Stimulated activated CD4-positive, alpha-beta T cell treated with anti-CD3 and anti-CD28 coated beads, Interleukin-1b, Interleukin-23, amount 100 ng/mL, for 1 hour (primary cell): ENCODE data around the gene DOC2A.

ENCODE experiments used
- DNase-seq, 2 donors: peaks; one replicate each; pipeline ENCODE4 v3.0.0-alpha.2; 2020; ENCODE audit warnings: low read depth in 2 of 2

Gene DOC2A

GRCh38 chr16:30005341-30006094 is 5.3 kb downstream of the DOC2A start:
- DNase-seq, result no peak

- DNase-seq, result no peak
Measured at GRCh38 chr16:30004811-30005242, 6.0 kb downstream of the DOC2A start.

DNA sequence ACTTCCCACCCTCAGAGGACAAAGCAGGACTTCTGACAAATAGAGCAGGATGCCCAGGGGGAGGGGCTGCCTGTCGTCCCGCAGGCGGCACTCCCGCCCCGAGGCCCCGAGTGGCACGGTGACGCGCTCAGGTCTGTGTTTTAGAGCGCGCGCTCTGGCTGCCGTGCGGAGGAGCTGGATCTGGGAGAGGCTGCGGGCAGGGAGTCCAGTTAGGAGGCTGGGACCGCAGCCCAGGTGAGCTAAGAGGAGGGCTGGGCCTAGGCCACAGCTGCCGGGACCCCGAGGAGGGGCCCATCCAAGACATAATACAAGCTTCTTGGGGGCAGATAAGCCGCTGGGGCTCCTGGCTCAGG is 6.4 kb downstream of the DOC2A start:
- DNase-seq, result no peak

DNA sequence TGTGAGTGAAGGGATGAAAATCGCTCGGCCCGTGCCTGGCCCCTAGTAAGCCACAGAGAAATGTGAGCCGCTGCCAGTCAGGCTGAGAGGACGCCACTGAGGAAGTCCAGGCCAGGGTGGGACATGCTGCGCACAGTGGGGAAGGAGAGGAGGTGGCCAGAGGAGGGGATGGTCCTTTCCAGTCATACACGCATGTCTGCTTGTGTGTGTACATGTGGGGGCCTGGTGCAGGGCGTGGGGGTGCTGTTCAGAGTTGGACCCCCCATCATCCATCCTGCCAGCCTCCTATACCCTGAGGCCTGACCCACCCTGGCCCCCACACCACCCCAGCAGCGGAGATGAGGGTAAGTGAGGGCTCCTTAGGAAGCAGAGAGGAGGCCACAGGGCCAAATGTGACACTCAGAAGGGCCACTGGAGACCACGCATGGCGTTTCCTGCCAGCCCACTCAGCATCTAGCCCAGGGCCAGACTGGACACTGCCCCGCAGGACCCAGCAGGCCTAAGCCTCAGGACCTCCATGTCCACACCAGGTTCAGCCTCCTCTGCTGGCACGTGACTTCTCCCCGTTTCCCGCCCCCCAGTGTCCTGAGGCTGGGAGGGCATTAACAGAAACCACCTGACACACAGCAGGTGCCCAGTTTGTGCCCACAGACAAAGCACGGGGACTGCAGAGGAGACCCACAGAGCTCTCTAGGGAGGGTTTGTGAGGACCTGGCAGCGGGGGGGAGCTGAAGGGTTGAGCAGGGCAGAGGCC is 7.0 kb downstream of the DOC2A start:
- no peak for DNase-seq

GRCh38 chr16:30002614-30003346 is 8.0 kb downstream of the DOC2A start:
- DNase-seq, result no peak

DNA sequence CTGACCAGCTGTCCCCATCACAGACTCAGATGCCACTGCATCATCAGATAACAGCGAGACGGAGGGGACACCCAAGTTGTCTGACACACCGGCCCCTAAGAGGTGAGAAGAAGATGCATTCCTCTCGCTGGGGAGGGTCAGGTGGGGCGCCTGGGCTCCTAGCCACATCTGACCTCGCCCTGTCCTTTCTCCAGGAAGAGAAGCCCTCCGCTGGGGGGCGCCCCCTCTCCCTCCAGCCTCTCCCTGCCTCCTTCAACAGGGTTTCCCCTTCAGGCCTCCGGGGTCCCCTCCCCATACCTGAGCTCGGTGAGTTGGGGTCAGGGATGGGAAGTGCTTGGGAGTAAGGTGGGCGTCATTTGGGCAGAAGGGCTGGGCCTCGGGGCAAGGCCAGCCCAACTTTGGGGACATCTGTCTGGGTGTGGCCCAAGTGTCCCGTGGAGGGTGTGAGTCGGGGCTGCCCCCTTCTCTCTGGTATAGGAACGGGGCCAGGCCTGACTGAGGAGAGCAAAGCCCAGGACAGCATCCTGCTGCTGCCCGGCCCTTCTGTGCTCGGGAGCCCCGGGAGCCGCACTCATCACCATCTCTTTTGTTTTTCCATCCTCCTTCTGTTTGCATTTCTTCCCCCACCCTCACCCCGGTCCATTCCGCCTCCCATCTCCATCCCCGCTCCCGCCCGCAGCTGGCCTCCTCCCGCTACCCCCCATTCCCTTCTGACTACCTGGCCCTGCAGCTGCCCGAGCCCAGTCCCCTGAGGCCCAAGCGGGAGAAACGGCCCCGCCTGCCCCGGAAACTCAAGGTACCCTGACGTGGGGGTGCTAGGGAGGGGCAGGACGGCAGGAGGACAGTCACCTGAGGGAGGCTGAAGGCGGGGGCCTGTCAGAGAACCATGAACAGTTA is 9.8 kb downstream of the DOC2A start:
- no peak for DNase-seq

DNA sequence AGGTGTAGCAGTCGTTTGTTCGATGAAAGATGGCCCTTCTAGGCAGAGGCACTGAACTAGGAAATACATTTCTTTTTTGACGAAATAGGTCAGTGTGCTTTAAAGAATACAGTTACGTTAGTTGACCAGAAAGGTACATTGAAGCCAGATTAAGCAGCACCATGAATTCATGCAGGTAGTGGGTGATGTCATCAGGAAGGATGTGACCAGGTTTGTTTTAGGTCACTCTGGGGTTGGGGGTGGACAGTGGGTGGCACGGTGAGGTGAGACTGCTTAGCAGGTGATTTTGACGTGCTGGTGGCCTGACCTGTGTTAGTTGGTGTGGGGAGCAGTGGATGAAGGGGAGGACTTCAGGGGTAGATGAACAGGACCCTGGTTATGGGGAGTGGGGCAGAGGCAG is 11.2 kb downstream of the DOC2A start:
- no peak for DNase-seq

DNA sequence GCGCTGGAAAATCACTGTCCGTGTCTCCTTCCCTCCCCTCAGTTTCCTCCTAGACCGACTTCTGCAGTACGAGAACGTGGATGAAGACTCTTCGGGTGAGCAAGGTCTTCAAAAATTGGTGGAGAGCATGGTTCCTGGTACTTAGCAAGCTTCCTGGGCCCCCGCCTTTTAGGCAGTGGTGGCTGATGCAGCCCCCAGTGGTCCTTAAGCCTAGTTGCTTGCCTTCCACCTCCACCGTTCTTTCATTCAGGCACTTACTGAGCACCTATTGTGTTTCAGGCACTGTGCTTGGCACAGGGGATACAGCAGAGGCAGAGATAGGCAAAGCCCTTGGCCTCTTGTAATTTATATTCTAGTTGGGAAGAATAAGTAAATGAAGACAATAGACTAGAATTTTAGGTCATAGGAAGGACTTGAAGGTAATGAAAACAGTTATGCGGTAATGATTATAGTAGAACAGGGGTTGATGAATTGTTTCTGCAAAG is 14.0 kb downstream of the DOC2A start:
- no peak for DNase-seq

- DNase-seq, result peak; percentile 95 to 99
Measured at GRCh38 chr16:29995911-29996765, 14.7 kb downstream of the DOC2A start, which contains the start of gene INO80E. TSS of gene INO80E (plus strand) at chr16:29996241. CDS start at chr16:29996311, 70 bp downstream.

DNA sequence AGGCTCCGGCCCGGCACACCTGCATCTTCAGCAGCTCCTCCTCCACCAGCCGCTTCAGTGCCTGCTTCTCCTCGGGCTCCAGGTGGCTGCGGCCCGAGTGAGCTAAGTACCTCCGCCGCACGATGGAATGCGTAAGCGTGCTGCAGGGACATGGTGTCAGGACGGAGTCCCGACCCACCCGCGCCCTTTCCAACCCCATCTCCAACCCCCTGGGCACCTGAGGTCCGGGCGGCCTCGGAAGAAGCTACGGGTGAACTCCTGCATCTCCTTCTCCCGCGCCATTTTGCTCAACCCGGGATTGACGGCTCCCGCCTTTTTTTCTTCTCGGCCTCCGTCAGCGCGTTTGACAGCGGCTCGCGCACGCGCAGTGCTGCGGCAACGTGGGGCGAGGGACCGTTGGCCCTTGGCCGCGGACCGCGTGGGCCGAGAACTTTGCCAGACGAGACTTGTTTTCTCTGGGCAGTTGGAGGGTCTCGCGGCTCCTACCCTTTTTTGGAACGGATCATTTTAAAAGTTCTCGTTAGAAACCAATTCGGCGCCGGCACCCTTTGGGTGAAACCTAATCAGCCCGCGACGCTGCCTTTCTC is 15.4 kb downstream of the DOC2A start, which contains the start of gene HIRIP3:
HIRIP3 (minus strand) TSS at position 294 of the 587 bp plus-strand sequence; CDS start at position 282, 12 bp downstream.
- peak; percentile 49 to 70 for DNase-seq

DNA sequence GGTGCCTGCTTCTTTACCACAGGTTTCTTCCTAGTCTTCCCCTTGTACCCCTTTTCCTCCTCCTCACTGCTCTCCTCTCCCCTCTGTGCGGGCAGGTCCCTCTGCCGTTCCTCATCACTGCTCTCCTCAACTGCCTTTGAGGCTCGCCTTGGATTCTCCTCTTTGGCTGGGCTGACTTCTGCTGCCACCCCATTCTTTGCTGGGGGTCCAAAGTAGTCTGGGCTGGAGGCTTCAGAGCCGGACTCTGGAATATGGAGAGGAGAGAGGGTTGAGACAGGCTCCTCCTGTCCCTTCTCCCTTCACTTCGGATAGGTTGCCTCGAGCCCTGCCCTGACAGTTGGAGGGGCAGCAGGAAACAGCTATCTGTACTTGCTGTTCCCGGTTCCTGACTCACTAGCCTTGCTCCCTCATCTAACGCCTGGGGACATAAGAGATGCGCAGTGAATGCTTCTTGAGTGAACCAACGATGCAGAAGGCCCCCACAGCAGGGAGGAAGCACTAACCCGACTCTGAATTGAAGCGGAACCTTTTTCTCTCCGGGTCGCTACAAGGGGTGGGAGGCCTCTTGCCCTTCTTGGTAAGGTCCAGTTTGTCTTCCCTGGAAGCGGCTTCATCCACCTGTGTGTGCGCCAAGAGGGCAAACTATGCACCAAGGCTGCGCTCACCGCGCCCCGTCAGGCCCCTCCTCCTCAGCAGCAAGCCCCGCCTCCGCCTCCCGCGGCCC is 16.1 kb downstream of the DOC2A start:
- peak in 1 of 2 donors; percentile 51 for DNase-seq

GRCh38 chr16:29993903-29994599 is 16.8 kb downstream of the DOC2A start:
- no peak for DNase-seq

DNA sequence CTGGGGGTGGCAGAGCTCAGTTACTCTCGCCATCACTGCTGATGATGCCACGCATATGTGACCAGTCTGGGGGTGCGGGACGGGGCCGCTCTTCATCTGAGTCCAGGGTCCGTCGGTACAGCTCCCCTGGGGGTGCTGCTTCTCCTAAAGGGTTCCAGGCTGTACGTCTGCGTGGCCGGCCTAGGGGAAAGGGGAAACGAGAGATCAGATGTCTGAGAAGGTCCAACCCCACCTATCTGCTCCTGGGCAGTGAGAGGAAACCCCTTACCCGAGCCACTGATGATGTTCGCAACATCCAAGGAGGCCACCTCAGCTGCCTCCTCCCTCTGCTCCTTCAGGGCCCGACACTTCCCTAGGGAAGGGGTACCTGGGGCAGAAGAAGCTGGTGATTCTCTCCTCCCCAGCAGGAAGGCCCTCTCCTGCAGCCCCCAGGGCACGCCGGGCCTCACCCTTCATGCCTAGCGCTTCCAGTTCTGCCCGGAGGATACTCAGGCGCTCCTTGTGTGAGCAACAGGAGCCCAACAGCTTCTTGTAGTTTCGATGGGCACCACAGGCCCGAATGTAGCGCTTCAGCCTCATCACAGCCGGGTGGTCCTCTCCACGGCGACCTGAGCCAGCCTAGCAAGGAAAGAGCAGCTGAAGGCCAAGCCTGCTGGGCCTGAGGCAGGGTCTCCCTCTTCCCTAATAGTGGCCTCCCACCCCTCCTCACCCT is 17.5 kb downstream of the DOC2A start:
- no peak for DNase-seq

- DNase-seq, result no peak
Measured at GRCh38 chr16:29992344-29992967, 18.4 kb downstream of the DOC2A start.

DNA sequence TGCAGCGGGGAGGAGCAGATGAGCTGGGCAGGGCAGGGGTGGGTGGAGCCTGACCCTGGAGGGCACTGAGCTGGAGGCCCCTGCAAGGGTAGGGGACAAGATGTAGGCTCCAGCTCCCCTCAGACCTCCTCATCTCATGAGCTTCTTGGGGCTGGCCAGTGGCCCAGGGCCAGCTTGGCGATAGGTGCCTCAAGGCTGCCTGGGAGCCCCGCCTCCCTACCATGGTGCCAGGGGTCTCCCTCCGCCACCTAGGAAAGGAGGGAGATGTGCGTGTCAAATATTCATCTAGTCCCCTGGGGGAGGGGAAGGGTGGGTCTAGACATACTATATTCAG is 19.3 kb downstream of the DOC2A start:
- no peak for DNase-seq

- DNase-seq, result no peak
Measured at GRCh38 chr16:29990883-29991570, 19.8 kb downstream of the DOC2A start.

DNA sequence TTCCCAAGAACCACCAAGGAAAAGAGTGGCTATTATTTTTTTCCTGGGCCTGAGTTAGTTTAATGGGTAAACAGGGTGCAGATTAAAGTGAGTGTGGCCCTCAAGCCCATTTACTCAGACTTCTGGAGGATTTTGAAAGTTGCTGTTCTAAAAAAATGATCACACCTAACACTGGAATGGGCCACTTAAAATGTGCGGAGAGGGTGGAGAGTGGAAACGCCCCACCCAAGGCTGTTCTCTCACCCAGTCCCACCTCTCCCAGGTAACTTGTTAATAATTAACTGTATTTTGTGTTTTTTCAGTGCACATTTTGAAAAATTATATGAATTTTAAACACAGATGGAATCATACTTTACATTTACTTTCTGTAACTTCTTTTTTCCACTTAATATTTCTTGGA is 20.8 kb downstream of the DOC2A start:
- DNase-seq, result no peak
